Suprapubic skin (tissue), 3 donors: ENCODE measurements around the gene FBXL13.

Experiments
- CTCF ChIP-seq, 2 donors: fragments of 200-600 bp in 1 of 2; fragments of 450-650 bp in 1 of 2; sonication (generic) in 1 of 2; IDR thresholded peaks; one replicate each; pipeline ENCODE4 v1.5.1; 2016 to 2019; ENCODE audit warnings: antibody characterized with exemption in 2 of 2, mild to moderate bottlenecking in 1 of 2, moderate library complexity in 1 of 2
- POLR2A ChIP-seq, 2 donors: fragments of 450-650 bp; IDR thresholded peaks; one replicate each; pipeline ENCODE4 v1.6.1; 2017; ENCODE audit warnings: antibody characterized with exemption in 2 of 2, mild to moderate bottlenecking in 2 of 2, moderate library complexity in 2 of 2

GRCh38 chr7:103116991-103117390, 42.4 kb upstream of the FBXL13 start:
- TF ChIP-seq CTCF (IDR thresholded peaks at IDR 0.05) (no peak), POLR2A (IDR thresholded peaks at IDR 0.05) (no peak)
